Anterior cingulate cortex (tissue), 58 donors: ENCODE measurements around the gene ATP12A.
A peak's percentile ranks its signal among the peaks of the same experiment; 100 is the strongest.
"Not testable (repeated sequence)": the region's sequence is repeated elsewhere in the genome, so short reads cannot be mapped to it uniquely, and the experiment has no call there.

Experiments
- DNase-seq, 58 donors: peaks; one replicate each; lab custom pipeline; 2025; lab: John Stamatoyannopoulos, UW

ATP12A gene

GRCh38 chr13:24724714-24725113 lies 44.5 kb downstream of the ATP12A start:
- DNase-seq: no peak

GRCh38 chr13:24725379-24725778 lies 45.2 kb downstream of the ATP12A start:
- DNase-seq: no peak

- peak in 43 of 58 donors; percentile 4 to 63 (median 33) for DNase-seq
Measured at GRCh38 chr13:24727731-24728601, 47.8 kb downstream of the ATP12A start.

- not testable (repeated sequence) for DNase-seq
Measured at GRCh38 chr13:24730873-24731567, 50.8 kb downstream of the ATP12A start.

- DNase-seq: no peak
Measured at GRCh38 chr13:24734950-24735349, 54.7 kb downstream of the ATP12A start.

GRCh38 chr13:24737042-24737441 lies 56.8 kb downstream of the ATP12A start:
- no peak for DNase-seq

- no peak for DNase-seq
Measured at GRCh38 chr13:24738366-24738847, 58.2 kb downstream of the ATP12A start.

GRCh38 chr13:24740014-24740890 lies 60.0 kb downstream of the ATP12A start:
- DNase-seq: no peak

GRCh38 chr13:24741016-24741662 lies 60.9 kb downstream of the ATP12A start:
- no peak for DNase-seq

GRCh38 chr13:24741791-24742190 lies 61.6 kb downstream of the ATP12A start:
- no peak for DNase-seq

GRCh38 chr13:24742294-24742693 lies 62.1 kb downstream of the ATP12A start:
- DNase-seq: peak in 1 of 58 donors; percentile 27

- DNase-seq: no peak
Measured at GRCh38 chr13:24742977-24743376, 62.8 kb downstream of the ATP12A start.

GRCh38 chr13:24744247-24744646 lies 64.0 kb downstream of the ATP12A start:
- no peak for DNase-seq

- no peak for DNase-seq
Measured at GRCh38 chr13:24745516-24745860, 65.3 kb downstream of the ATP12A start.

- no peak for DNase-seq
Measured at GRCh38 chr13:24745861-24746617, 65.8 kb downstream of the ATP12A start.

- no peak for DNase-seq
Measured at GRCh38 chr13:24746618-24747247, 66.5 kb downstream of the ATP12A start.

GRCh38 chr13:24747248-24748060 lies 67.2 kb downstream of the ATP12A start:
- DNase-seq: peak in 1 of 58 donors; percentile 10

- no peak for DNase-seq
Measured at GRCh38 chr13:24748061-24748400, 67.8 kb downstream of the ATP12A start.
